GM19328 (cell line): Measurements from ENCODE around the gene SLC1A3.

ENCODE experiments used
- ATAC-seq: cut with Tn5 transposase; IDR thresholded peaks from one replicate; pipeline ENCODE4 v1.9.1; 2021; ENCODE audit warnings: mild to moderate bottlenecking, moderate library complexity; ENCODE audit not compliant: unreplicated experiment

Gene SLC1A3

DNA sequence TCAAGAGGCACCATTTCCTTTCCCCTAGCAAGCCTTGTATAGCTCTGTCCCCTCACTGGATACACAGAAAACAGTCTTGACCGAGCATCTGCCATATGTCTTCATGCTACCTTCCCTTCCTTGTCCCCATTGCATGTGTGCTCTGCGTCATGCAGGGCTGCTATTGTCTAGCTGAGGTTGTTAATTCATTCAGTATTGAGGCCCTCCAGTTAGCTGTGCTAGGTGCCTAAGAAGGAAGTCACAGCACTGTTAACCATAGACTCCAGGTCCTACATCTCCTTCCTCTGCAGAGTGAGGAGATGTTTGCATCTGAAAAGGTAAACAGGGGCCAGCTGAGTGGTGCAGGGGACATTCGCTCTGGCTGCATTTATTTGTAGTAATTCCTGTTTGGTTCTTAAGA, 48.2 kb downstream of the SLC1A3 start:
- ATAC-seq, result no peak

DNA sequence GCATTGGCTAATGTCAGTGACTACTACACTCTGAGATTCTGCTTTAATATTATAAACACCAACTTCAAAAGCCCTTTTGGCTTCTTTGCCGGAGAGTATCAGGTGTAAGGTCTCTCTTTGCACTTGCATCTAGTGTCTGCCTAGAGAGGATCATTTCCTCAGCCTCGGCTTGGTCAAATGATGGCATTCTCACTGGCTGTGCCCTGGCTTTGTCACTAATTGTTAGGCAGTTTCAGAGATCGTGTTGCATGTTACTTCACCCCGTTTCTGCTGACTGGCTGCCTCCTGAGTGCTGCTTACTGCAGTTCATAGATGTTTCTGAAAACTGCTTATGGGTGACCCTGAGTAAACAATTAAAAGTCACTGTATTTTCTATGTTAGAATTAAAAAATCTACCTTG, 48.8 kb downstream of the SLC1A3 start:
- no peak for ATAC-seq

DNA sequence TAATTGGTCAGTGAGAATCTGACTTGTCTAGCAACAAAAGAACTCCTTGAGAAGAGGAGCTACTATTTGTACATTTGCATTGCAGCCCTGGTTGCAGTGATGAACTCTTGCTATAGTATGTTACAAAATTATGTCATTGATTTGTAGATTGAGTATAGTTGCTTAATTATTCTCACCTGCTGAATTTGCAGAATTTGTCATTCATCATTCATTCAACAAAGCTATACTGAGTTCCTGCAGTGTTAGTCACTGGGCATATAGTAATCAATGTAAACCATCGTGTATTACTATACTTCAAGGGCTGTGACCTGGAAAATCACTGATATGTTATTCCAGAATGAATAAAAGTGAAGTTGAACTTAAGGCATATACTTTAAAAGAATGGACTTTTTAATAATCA, 50.1 kb downstream of the SLC1A3 start:
- ATAC-seq, result no peak

DNA sequence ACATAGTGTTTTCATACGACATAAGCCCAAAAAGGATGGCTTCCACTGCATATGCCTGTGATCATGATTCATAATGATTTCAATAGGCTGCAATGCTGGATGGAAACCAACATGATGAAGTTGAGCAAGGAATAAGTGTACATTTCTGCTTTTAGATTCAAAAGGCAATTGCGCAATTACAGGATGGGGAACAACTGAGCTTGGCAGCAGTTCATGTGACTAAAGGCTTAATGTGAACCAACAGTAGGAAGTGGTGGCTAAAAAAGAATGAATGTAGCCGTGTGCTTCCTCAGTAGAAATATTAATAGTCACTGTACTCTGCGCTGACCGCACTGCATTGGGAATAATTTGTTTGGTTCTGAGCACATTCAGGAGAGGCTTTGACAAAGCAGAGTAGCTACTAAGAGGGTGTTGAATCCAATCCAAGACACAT, 51.2 kb downstream of the SLC1A3 start:
- ATAC-seq, result no peak

DNA sequence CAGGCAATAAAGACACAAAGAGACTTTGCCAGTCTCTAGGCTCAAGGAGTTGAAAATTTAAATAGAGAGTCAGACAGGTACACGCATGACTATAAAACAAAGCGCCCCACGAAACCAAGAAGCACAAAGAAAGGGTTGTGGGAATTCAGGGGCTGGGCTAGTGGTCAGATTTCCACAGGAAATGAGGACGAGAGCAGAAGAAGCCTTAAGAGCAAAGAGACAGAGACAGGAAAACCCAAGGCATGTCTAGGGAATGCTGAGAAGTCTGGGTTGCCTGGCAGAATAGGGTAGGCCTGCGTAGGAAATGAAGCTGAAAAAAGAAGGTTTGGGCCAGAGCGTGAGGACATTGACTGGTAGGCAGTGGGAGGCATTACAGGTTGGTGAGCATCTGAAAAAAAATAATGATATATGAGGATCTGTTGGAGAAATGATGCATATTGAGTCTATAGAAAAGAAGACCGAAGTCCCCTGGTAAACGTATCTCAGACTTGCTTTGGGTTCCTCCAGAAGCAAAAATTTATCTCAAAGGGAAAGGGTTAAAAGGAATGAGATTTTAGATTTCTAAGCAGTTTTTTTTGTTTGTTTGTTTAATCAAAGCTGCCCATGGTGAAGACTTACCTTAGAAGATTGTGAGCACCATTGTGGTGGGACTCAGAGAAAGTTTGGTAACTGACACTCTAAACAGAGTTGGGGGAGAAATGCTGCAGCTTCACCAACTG, 51.8 kb downstream of the SLC1A3 start:
- ATAC-seq, result no peak

DNA sequence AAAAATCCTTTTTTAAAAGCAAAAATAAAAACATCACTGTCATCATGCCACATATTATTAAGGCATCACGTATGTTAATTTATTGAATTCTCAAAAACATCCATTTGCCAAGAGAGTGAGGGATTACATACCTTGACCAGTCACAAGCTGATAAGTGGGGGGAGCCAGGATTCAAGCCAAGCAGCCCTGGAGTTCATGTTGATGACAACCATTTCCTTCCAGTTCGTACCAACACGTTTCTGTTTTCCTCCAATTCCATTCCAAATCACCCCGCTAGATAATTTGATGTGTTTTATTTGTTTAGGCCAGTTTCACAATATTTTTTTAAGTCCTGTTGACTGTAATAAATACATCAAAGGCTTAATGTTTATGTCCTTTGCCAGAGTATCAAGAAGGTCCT, 53.0 kb downstream of the SLC1A3 start:
- no peak for ATAC-seq

DNA sequence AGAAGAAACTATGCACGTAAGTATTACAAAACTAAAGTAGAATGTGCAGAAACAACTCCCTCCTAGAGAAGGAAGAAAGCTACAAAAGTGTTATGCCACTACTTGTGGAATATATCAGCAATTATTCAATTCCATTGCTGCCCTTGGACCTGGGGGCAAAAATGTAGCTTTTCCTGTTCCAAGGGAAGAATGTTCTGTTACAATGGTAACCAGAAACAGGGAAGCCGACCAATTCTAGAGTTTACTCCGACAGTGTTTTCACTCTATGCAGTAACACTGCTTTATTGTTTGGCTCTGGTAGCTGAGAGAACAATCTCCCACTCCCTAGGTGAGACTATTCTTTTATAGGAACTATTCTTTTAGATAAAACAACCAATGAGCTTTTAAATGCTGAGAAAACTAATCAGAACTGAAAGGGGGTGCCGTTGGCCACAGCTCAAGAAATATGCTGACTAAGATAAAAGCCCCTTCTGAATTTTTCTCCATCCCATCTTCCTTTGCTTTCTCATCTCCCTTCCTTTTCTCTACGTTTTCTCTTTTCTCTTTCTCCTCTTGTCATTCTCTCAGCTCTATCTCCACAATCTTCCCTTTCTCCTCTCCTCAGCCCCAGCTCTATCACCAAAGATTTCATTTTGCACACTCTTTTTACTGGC, 54.1 kb downstream of the SLC1A3 start:
- ATAC-seq, result no peak

DNA sequence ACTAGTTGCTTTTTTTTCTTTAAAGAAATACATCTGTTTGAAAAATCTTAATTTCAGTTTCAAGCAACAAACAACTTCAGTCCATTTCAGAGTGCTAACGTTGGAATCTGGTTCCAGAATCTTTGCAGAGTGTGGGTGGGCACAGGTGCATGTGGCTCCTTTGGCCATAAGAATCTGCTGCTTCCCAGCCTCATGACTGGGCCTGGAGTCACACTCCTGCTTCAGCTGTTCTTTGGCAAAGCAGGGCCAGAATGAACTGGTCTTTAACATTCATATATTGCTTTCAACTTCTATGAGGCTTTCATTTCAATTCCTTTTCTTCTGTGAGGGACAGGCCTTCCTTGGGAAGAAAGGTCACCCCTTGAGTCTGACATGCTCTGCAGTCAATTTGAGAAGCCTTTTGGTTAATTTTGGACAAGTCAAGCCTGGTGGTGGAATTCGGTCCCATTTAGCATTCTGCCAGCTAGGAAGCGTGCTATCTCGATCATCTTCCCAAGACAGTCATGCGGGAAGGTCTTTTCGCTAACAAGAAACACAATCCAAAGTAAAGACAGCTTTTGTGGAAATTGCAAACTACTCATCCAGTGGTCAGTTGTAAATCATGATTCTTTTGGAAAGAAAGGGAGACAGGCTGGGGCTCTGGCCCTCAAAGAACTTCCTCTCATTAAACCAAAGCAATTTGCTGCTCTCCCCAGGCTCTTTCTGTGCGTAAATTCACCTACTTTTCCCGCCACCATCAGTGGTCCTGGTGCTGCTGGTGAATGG, 55.2 kb downstream of the SLC1A3 start:
- ATAC-seq, result no peak

DNA sequence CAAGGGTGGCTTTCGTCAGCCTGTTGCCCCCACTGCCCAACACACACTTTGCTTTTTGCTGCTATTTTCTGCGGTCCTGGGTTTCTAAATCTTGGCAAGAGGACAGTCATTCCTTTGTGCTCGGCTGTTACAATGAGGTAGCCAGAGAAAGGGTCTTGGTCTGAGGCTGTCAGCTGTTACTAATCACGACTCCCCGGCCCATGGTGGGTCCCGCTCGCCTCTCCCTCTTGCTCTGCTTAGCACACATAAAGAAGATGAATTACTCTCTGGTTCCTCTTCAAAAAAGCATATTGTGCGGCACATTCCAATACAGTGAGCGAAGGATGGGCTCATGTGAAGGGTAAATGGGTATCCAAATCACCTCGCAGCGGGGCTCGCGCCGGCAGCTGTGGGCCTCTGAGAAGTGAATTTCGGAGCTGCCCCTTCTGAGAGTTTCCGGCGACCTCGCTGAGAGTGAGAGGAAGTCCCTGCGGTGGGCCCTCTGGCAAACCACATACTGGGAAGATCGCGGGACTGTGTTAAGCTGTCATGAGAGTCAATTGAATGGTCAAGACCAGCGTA, 56.0 kb downstream of the SLC1A3 start:
- ATAC-seq, result no peak

DNA sequence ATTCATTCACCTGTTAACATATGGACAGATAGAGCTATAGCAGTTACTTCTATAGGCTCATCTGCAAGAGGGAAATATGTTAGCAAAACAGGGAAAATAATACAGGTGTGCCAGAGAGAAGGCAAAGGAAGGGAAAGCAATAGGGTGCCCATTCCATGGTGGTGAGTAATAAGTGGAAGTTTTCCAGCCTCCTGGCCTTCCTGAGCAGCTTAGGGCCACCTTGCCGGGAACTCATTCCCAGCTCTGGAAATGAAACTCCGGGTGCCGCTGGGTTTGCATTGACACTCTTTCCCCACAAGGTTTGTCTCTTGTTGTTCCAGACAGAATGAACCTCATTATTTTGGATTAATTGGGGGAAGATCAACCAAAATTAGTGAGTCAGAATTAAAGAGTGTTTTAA, 58.4 kb downstream of the SLC1A3 start:
- no peak for ATAC-seq

DNA sequence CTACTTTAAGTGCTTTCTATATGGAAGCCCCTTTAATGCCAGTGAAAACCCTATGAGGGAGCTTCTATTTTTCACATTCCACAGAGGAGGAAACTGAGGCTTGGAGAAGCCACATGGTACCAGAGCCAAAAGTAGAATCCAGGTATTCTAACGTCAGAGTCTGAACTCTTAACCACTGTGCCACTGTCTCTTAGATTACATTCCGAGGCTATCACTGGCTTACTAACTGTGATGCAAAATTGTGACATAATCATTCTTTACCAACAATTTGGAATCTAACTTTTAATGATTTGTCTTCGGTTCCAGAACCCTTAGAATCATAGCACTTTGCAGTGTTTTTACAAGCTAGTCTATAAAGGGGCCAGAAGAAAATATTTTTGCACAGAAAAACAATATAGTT, 59.2 kb downstream of the SLC1A3 start:
- no peak for ATAC-seq

DNA sequence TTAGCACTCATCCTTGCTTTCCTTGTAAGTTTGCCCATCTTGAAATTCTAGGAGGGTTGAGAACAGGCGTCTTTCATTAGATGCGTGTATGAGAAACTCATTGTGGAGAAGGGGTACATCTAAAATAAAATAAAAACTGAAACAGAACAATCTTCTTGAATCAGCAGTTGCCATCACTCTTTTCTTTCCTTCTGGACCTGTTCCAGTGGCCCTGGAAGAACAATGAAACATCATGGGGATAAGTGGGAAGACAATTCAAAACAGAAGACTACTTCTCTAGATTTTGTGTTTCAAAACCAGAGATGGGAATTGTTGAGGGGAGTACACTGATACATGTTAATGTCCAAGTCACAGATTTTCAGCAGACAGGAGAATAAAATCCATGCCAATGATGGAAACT, 59.9 kb downstream of the SLC1A3 start:
- ATAC-seq, result no peak

DNA sequence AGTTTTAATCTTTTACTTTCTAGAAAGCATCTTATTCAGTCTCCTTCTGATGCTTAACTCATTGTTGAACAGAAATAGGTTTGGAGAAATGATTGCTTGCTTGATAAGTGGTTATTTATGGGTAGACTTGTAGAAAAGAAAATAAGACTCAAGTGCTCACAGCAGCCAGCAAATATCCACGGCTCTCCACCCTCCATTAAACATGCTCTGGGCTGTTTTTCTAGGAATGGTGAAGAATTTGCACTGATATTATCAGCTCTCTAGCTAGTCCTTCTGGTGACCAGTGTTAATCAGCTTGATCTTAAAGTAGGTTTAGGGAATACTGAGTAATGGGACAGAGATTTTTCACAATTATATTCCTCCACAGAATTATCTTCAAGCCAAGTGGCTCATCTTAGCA, 60.6 kb downstream of the SLC1A3 start:
- no peak for ATAC-seq

DNA sequence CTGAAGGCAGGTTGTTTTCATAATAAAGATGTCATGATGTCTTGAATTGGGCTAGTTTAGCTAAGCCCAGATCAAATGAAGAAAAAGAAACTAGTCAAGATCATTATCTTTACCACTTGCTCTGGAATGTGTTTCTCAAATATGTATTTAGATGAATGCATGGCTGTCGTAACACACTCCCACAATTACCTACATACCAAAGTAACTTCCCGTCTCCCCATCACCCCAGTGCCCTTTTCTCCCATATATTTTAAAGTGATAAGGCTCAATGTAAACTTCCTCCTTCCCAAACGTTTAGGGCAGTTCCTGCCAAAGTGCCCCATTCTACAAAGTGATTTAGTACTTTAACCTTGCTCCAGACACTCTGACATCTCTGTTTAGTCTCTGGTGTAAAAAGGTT, 61.4 kb downstream of the SLC1A3 start:
- ATAC-seq, result no peak

DNA sequence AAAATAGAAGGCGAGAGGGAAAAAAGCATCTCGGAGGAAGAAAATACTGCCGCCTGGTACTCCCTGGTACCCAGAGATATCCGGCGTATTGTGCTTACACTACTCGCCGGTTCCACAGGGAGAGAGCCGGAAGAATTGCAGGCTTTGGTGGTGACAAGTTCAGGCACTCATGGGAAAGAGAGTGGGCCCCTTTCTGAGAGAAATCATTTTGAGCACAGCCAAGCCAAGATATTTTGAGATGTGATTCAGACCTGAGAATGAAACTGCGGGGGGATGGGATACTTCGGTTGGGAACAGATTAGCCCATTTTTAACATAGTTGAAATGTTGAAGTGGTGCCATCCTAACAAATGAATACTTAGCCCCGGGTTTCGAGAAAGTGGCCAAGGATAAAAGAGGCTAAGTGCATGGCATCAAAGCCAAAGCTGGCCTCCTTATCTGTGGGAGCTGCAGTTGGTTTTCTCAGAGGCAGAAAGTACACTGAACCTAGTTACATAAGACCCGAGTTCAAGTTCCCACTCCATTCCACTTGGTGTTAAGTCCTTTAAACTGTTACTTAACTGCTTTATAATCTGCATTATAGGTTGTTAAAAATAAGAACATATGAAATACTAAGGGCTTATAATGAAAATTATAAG, 62.7 kb downstream of the SLC1A3 start:
- ATAC-seq, result no peak

DNA sequence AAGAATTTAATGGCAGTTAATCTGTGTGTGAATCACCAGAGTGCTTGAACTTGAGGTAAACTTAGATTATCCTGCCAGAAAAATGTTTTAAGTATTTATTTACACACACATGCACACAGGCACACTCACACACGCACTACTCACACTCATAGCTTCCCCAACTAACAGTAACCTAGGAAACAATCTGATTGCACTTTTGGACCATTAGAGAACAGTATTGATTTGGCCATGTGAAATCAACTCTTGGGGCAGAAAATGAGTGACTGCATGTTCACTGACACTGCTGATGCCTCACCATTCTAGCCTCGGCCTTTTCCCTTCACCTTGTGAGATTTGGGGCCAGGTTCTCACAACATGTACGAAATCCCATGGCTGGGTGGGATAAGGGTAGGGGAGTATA, 64.1 kb downstream of the SLC1A3 start:
- no peak for ATAC-seq

DNA sequence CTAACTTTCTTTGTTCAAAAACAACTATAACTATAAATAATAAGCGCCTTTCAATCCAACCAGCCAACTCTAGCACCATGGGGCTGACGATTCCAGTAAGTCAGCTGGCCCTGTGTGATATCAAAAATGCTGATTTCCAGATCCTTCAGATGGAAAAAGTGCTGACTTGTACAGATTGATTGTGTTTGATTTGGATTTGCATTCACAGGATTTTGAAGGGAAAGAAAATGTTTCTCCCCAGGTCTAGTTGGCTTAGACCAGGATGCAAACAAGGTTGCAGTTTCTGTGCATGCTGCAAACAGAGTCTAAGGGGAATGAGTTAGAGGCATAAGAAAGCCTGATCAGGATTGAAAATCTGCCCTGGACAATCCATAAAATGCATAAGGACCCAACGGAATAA, 68.9 kb downstream of the SLC1A3 start:
- ATAC-seq, result no peak

DNA sequence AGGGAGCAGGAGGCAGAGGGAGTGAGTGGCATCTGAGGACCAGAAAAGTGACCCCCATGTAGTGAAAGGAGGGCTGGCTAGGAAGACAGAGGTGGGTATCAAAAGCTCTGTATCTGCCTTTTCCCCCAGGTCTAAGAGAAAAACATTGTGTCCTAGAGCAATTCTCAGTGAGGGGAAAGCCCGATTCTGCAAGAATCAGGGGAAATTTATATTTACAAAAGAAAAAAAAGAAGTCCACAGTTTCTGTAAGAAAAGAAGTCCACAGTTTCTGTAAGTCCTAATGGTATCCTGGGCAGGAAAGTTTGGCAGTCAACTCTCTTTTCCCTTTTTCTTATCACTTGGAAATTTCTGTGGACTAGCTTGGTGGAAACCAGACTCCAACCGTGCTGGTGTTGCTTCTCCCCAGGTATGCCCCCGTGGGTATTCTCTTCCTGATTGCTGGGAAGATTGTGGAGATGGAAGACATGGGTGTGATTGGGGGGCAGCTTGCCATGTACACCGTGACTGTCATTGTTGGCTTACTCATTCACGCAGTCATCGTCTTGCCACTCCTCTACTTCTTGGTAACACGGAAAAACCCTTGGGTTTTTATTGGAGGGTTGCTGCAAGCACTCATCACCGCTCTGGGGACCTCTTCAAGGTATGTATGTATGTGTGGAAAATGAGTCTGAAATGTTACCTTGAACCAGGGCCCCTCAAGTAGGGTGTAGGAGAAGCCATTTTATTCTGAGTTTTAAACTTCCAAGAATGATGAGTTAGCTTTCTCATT, 73.0 kb downstream of the SLC1A3 start:
- ATAC-seq, result no peak

DNA sequence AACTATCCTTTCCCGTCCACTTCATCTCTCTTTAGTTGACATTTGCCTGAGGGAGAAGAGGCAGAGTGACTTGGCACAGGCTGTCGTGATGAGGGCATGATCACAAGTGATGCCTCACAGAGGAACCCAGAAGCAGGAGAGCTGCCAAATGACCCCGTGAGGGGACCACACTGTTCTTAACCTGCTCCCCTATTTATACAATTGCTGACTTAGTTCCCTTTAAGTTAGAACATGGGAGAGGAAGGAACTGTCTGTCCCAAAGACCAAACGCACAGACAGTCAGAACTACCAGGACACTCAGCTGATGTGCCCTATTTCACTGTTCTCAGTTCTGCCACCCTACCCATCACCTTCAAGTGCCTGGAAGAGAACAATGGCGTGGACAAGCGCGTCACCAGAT, 73.7 kb downstream of the SLC1A3 start:
- ATAC-seq, result no peak

DNA sequence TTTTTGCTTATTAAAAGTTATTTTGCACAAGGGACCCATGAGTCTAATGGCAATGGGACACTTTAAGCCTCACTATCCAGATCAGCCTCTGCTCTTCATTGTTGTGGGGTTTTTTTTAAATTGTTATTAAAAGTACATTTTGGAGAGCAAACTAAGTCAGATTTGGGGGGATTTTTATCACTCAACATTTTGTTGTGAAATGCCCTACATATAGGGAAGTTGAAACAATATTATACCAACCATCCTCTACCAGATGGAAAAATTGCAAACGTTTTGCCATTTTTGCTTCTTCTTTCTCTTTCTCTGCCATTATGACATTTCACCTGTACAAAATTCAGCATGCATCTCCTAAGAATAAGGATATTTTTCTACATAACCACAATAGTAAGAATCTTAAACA, 75.3 kb downstream of the SLC1A3 start:
- no peak for ATAC-seq

DNA sequence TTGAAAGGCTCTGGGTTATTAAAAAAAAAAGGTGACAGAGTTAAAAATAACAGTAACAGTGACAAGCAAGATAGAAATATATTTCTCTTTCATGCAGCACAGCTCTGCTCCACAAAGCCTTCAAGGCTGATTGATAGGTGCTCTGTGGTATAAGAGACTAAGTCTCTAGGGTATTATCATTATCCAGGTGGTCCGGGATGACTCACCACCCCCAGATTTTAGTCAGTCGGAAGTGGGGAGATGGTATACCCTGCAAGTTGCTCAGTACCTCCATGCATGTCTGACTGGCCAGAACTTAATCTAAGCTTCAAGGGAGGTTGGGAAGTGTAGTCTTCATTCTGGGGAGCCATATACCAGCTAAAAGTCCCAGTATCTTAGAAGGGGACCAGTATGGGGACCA, 76.1 kb downstream of the SLC1A3 start:
- no peak for ATAC-seq
